K562 (cell line): ENCODE measurements around the gene MTSS2. TPM values are rescaled to one million over a fixed set of nuclear protein-coding genes. Genes with fewer than 3 reads are reported as not detected.
A peak's percentile ranks its signal among the peaks of the same experiment; 100 is the strongest.

ENCODE experiments used
- ATAC-seq: fragments of 200-7000 bp; cut with Tn5 transposase; 3 replicates; pipeline ENCODE4 v1.9.1; 2020; ENCODE audit warnings: moderate library complexity
- BruUV-seq: library from RNA; stranded (reverse); fragments of 400-500 nt; replicated peaks from 2 replicates; lab custom pipeline; 2021; lab: Mats Ljungman, UMichigan
- CTCF ChIA-PET: fragments of 300-600 bp; formaldehyde crosslinking; extraction: SDS; loops from one replicate; lab custom pipeline; 2021; ENCODE audit warnings: low intra/inter-chr PET ratio; lab: Yijun Ruan, JAX
- POLR2A ChIA-PET: fragments of 300-600, 350-650 bp; sonication (Branson Sonifier 250); formaldehyde crosslinking; extraction: SDS; loops from one replicate; lab custom pipeline; 2021; ENCODE audit warnings: antibody characterized with exemption, inconsistent platforms; lab: Yijun Ruan, JAX
- DNase-seq, 4 experiments: peaks; one replicate each; pipeline versions ENCODE4 v3.0.0 to v3.0.0-alpha.2; 2011 to 2018; ENCODE audit warnings: low spot score in 3 of 4, mixed read lengths in 3 of 4; ENCODE audit errors: extremely low read depth in 1 of 4
- FAIRE-seq: peaks from 2 replicates; lab custom pipeline; 2011; peaks lifted over from hg19 to GRCh38; lab: Jason Lieb, UNC
- H2AFZ ChIP-seq: 2 replicates; pipeline ENCODE4 v1.6.0; 2011; ENCODE audit warnings: low read depth, low read length, control low read depth, inconsistent platforms
- H3K27ac ChIP-seq: fragments of 200-600 bp; 3 replicates; pipeline ENCODE4 v1.8.0; 2011; ENCODE audit warnings: low read depth, mild to moderate bottlenecking, control low read depth, inconsistent platforms, low read length, moderate library complexity, mixed read lengths; ENCODE audit errors: extremely low read depth
- H3K27me3 ChIP-seq, 2 experiments: fragments of 300-600 bp in 1 of 2; 2 replicates in 1 of 2; 3 replicates in 1 of 2; pipeline versions ENCODE4 v1.6.0 to v1.8.0; 2011; ENCODE audit warnings: inconsistent platforms in 2 of 2, low read length in 2 of 2, mild to moderate bottlenecking in 1 of 2, mixed read lengths in 1 of 2, moderate library complexity in 1 of 2; ENCODE audit not compliant: control insufficient read depth in 2 of 2, insufficient read depth in 2 of 2
- H3K36me3 ChIP-seq: fragments of 300-600 bp; 3 replicates; pipeline ENCODE4 v1.8.0; 2011; ENCODE audit warnings: mild to moderate bottlenecking, low read length, inconsistent platforms; ENCODE audit not compliant: control insufficient read depth, insufficient read depth
- H3K4me1 ChIP-seq, 2 experiments: fragments of 200-600 bp in 1 of 2; replicated peaks in 1 of 2; 2 replicates in 1 of 2; 3 replicates in 1 of 2; pipeline versions ENCODE4 v1.5.1 to v1.8.0; 2011; ENCODE audit warnings: inconsistent platforms in 2 of 2, low read length in 2 of 2, mild to moderate bottlenecking in 1 of 2, mixed read lengths in 1 of 2, moderate library complexity in 1 of 2; ENCODE audit not compliant: control insufficient read depth in 2 of 2, insufficient read depth in 2 of 2
- H3K4me2 ChIP-seq: 2 replicates; pipeline ENCODE4 v1.6.1; 2011; ENCODE audit warnings: low read length, control low read depth, inconsistent platforms, mixed read lengths; ENCODE audit not compliant: insufficient read depth
- H3K4me3 ChIP-seq: fragments of 200-600 bp; sonication (generic), shearing (Covaris generic); 2 replicates; pipeline ENCODE4 v1.5.1; 2016; ENCODE audit warnings: control low read depth, inconsistent platforms
- H3K79me2 ChIP-seq: fragments of 200-600 bp; 3 replicates; pipeline ENCODE4 v1.8.0; 2011; ENCODE audit warnings: low read length, inconsistent platforms; ENCODE audit not compliant: control insufficient read depth, insufficient read depth
- H3K9ac ChIP-seq, 2 experiments: 2 replicates each; pipeline versions ENCODE4 v1.6.0 to v1.6.1; 2011; ENCODE audit warnings: low read depth in 2 of 2, low read length in 2 of 2, control low read depth in 1 of 2, inconsistent platforms in 1 of 2, mild to moderate bottlenecking in 1 of 2, mixed read lengths in 1 of 2; ENCODE audit not compliant: insufficient read depth in 1 of 2
- H3K9me1 ChIP-seq: one replicate; pipeline ENCODE4 v1.6.0; 2011; ENCODE audit warnings: inconsistent platforms, mild to moderate bottlenecking, low read length, moderate library complexity; ENCODE audit not compliant: control insufficient read depth, insufficient read depth
- H3K9me3 ChIP-seq: replicated peaks from 2 replicates; pipeline ENCODE4 v1.5.1; 2011; ENCODE audit warnings: low read depth, low read length, inconsistent platforms; ENCODE audit not compliant: control insufficient read depth, insufficient read depth
- H4K20me1 ChIP-seq: replicated peaks from 2 replicates; pipeline ENCODE4 v1.6.1; 2011; ENCODE audit warnings: low read length, inconsistent platforms, mixed read lengths; ENCODE audit not compliant: control insufficient read depth, insufficient read depth
- BRD4 ChIP-seq: fragments of 200-600 bp; sonication (generic); IDR thresholded peaks from 2 replicates; pipeline ENCODE4 v1.6.1; 2017; ENCODE audit warnings: inconsistent platforms
- CBX2 ChIP-seq: fragments of 200-600 bp; sonication (generic); IDR thresholded peaks from one replicate; pipeline ENCODE4 v1.6.1; 2012; ENCODE audit warnings: mild to moderate bottlenecking, low read length, inconsistent platforms; ENCODE audit not compliant: insufficient read depth, poor library complexity, severe bottlenecking
- EGR1 ChIP-seq: fragments of 450-650 bp; conservative IDR thresholded peaks from 2 replicates; pipeline ENCODE4 v1.6.1; 2017; ENCODE audit warnings: mild to moderate bottlenecking
- NFIC ChIP-seq: fragments of 450-650 bp; IDR thresholded peaks from 2 replicates; pipeline ENCODE4 v1.6.1; 2017; ENCODE audit warnings: mild to moderate bottlenecking, inconsistent platforms
- PRDM10 ChIP-seq: fragments of 450-650 bp; IDR thresholded peaks from 2 replicates; pipeline ENCODE4 v1.6.1; 2018; ENCODE audit not compliant: partially characterized antibody
- THRA ChIP-seq: fragments of 450-650 bp; IDR thresholded peaks from 2 replicates; pipeline ENCODE4 v1.6.1; 2017; ENCODE audit warnings: mild to moderate bottlenecking, moderate library complexity
- ZNF212 ChIP-seq: fragments of 450-650 bp; formaldehyde crosslinking; IDR thresholded peaks from 2 replicates; pipeline ENCODE4 v1.4.0; 2020; ENCODE audit warnings: mild to moderate bottlenecking
- ZNF639 ChIP-seq, 2 experiments: fragments of 200-800 bp in 1 of 2; sonication (Bioruptor generic) in 1 of 2; sonication (generic) in 1 of 2; formaldehyde crosslinking in 1 of 2; IDR thresholded peaks in 1 of 2; conservative IDR thresholded peaks in 1 of 2; 2 replicates each; pipeline versions ENCODE4 v1.5.0 to v1.6.1; 2016 to 2020; ENCODE audit warnings: missing compliant biosample characterization in 1 of 2, missing genetic modification characterization in 1 of 2, missing genetic modification reagents in 1 of 2
- WGBS: fragments of 100-300 bp; shearing (Covaris generic); methylation state at CpG from one replicate; pipeline ENCODE4 v1.1.6; 2016; ENCODE audit warnings: low coverage, mixed read lengths; ENCODE audit not compliant: insufficient coverage; ENCODE audit errors: missing lambda C conversion rate; 5-methylcytosine and 5-hydroxymethylcytosine counted together
- in situ Hi-C: fragments of 300-500 bp; cut with MboI; formaldehyde crosslinking; loops from 4 replicates; pipeline ENCODE4 v1.15.0; 2018; ENCODE audit warnings: inconsistent platforms, mixed read lengths
- intact Hi-C: fragments of 100-400 bp; cut with micrococcal nuclease; formaldehyde crosslinking; loops from 2 replicates; pipeline ENCODE4 v1.14.2; 2022
- polyA plus RNA-seq, 8 experiments: library from polyadenylated mRNA; depleted of rRNA in 4 of 8; stranded (reverse) in 5 of 8; unstranded in 3 of 8; fragments of >200 nt; fragmentation: Nextera tagmentation in 2 of 8; fragmentation: Illumina TruSeq in 1 of 8; extraction: Ambion mirVana in 2 of 8; extraction: Trizol in 1 of 8; gene quantifications; 2 replicates each; pipeline versions ENCODE4 v1.2.1 to v1.2.3, GENCODE V29; 2011 to 2014; ENCODE audit warnings: inconsistent platforms in 1 of 8, missing spikeins in 1 of 8
- total RNA-seq, 7 experiments: library from RNA; depleted of rRNA in 6 of 7; stranded (reverse); fragments of >200 nt in 6 of 7; fragmentation: Illumina TruSeq in 2 of 7; extraction: Trizol in 2 of 7; gene quantifications; 2 replicates each; pipeline versions ENCODE4 v1.2.1 to v1.2.3, GENCODE V29; 2011 to 2021; ENCODE audit warnings: low replicate concordance in 1 of 7

MTSS2 gene
- total and polyA plus RNA-seq, 9 of the 15 experiments (the other 6 are each of a cell fraction or from before 2014, with no cell fraction given): 0.11 to 60.3 (median 16.9) TPM

GRCh38 chr16:70694868-70695218 lies 9.0 kb upstream of the MTSS2 start:
- Histone ChIP-seq H2AFZ (no peak overlapping the region), H3K4me1 (peaks cover 25 to 79% of the 10 kb centered on the region in 2 experiments), H3K27me3 (no peaks in the 10 kb centered on the region), H3K9ac (peak overlapping the region; percentile 44 to 84), H3K36me3 (peaks cover 25% of the 10 kb centered on the region; the same call in 1 of the 3 replicates), H3K9me3 (no peaks in the 10 kb centered on the region), H3K27ac (peak overlapping the region; percentile 85), H3K4me3 (no peak overlapping the region)
- CTCF ChIA-PET: no interaction called here
- intact Hi-C loops: no loop called here
- FAIRE-seq: no peak
- TF ChIP-seq NFIC (peak; percentile 58), PRDM10 (peak; percentile 11), BRD4 (no peak), EGR1 (no peak), ZNF212 (CRISPR knock-in tag) (no peak), CBX2 (no peak), ZNF639 (CRISPR knock-in tag; conservative IDR thresholded peaks at IDR 0.05 in 1 of 2, IDR thresholded peaks at IDR 0.05 in 1 of 2) (no peak), THRA (no peak)
- TF ChIP-seq, all 486 proteins: peak for 2
- Histone ChIP-seq H4K20me1 (no peaks in the 10 kb centered on the region), H3K79me2 (no peaks in the 10 kb centered on the region), H3K4me2 (peak overlapping the region; percentile 91; the same call in 1 of the 2 replicates), H3K9me1 (no peaks in the 10 kb centered on the region)
- DNase-seq: peak in 1 of 4 experiments; percentile 23
- ATAC-seq: no peak
- in situ Hi-C loops: no loop called here
- WGBS: 73% methylated on average over 4 of the region's 4 CpGs
- POLR2A ChIA-PET: no interaction called here
- BruUV-seq: no TSS peak
